IMR-90 (cell line): Measurements from ENCODE around the gene SDK1. TPM values are rescaled to one million over a fixed set of nuclear protein-coding genes. Genes with fewer than 3 reads are reported as not detected.

Experiments used
- ATAC-seq: fragments of 200-7000 bp; cut with Tn5 transposase; 2 replicates; pipeline ENCODE4 v1.9.1; 2020; ENCODE audit warnings: low read depth, mild to moderate bottlenecking, moderate library complexity
- BruUV-seq: library from RNA; stranded (reverse); fragments of 400-500 nt; replicated peaks from 2 replicates; lab custom pipeline; 2021; lab: Mats Ljungman, UMichigan
- CTCF ChIA-PET: fragments of 300-600 bp; formaldehyde crosslinking; extraction: SDS; loops from one replicate; lab custom pipeline; 2021; ENCODE audit warnings: antibody characterized with exemption; lab: Yijun Ruan, JAX
- POLR2A ChIA-PET: fragments of 300-600 bp; sonication (Branson Sonifier 250); formaldehyde crosslinking; loops from one replicate; lab custom pipeline; 2022; ENCODE audit warnings: antibody characterized with exemption; ENCODE audit not compliant: unreplicated experiment; lab: Charles Lee
- DNase-seq: peaks from one replicate; pipeline ENCODE4 v3.0.0; 2013
- H2AFZ ChIP-seq: replicated peaks from 2 replicates; pipeline ENCODE3; 2013; ENCODE audit warnings: low read length, mild to moderate bottlenecking; ENCODE audit not compliant: poor library complexity
- H2AK5ac ChIP-seq: 2 replicates; pipeline ENCODE4 v1.6.1; 2013; ENCODE audit warnings: low read depth, low read length, inconsistent platforms
- H2AK9ac ChIP-seq: replicated peaks from 2 replicates; pipeline ENCODE3; 2013; ENCODE audit warnings: mild to moderate bottlenecking, low read depth, low read length, moderate library complexity; ENCODE audit not compliant: poor library complexity
- H2BK120ac ChIP-seq: 2 replicates; pipeline ENCODE4 v1.6.1; 2013; ENCODE audit warnings: low read depth, low read length, inconsistent platforms
- H2BK15ac ChIP-seq: 3 replicates; pipeline ENCODE4 v1.6.1; 2013; ENCODE audit warnings: low read depth, low read length, inconsistent platforms
- H2BK20ac ChIP-seq: 2 replicates; pipeline ENCODE4 v1.6.1; 2013; ENCODE audit warnings: low read depth, mild to moderate bottlenecking, inconsistent platforms, low read length, moderate library complexity
- H2BK5ac ChIP-seq: 2 replicates; pipeline ENCODE4 v1.6.1; 2013; ENCODE audit warnings: mild to moderate bottlenecking, low read depth, low read length, inconsistent platforms; ENCODE audit not compliant: poor library complexity, severe bottlenecking
- H3K14ac ChIP-seq: replicated peaks from 2 replicates; pipeline ENCODE4 v1.6.1; 2013; ENCODE audit warnings: low read depth, low read length, inconsistent platforms
- H3K18ac ChIP-seq: 2 replicates; pipeline ENCODE4 v1.6.1; 2013; ENCODE audit warnings: low read depth, low read length, control low read depth
- H3K23ac ChIP-seq: 2 replicates; pipeline ENCODE4 v1.6.1; 2013; ENCODE audit warnings: low read depth, low read length, inconsistent platforms
- H3K27ac ChIP-seq: 2 replicates; pipeline ENCODE4 v1.5.1; 2013; ENCODE audit warnings: mild to moderate bottlenecking, control low read depth, low read length; ENCODE audit not compliant: insufficient read depth
- H3K27me3 ChIP-seq: 2 replicates; pipeline ENCODE4 v1.6.1; 2013; ENCODE audit warnings: low read length; ENCODE audit not compliant: control insufficient read depth, insufficient read depth
- H3K36me3 ChIP-seq: 2 replicates; pipeline ENCODE4 v1.6.1; 2013; ENCODE audit warnings: low read length, mixed read lengths; ENCODE audit not compliant: control insufficient read depth, insufficient read depth
- H3K4ac ChIP-seq: 2 replicates; pipeline ENCODE4 v1.6.1; 2013; ENCODE audit warnings: low read depth, low read length, inconsistent platforms
- H3K4me1 ChIP-seq: 2 replicates; pipeline ENCODE4 v1.6.1; 2013; ENCODE audit warnings: low read length, mixed read lengths; ENCODE audit not compliant: control insufficient read depth, insufficient read depth
- H3K4me2 ChIP-seq: 2 replicates; pipeline ENCODE4 v1.6.1; 2013; ENCODE audit warnings: low read depth, mild to moderate bottlenecking, control low read depth, low read length, moderate library complexity
- H3K4me3 ChIP-seq: 2 replicates; pipeline ENCODE4 v1.5.1; 2013; ENCODE audit warnings: low read depth, mild to moderate bottlenecking, control low read depth, low read length, moderate library complexity; ENCODE audit not compliant: insufficient read depth
- H3K56ac ChIP-seq: 2 replicates; pipeline ENCODE4 v1.6.1; 2013; ENCODE audit warnings: low read length, inconsistent platforms; ENCODE audit not compliant: insufficient read depth; ENCODE audit errors: extremely low read depth
- H3K79me1 ChIP-seq, 2 experiments: 2 replicates each; pipeline ENCODE4 v1.6.1; 2013; ENCODE audit warnings: low read length in 2 of 2, inconsistent platforms in 1 of 2, low read depth in 1 of 2
- H3K9ac ChIP-seq: 2 replicates; pipeline ENCODE4 v1.6.1; 2013; ENCODE audit warnings: low read depth, low read length, control low read depth
- H3K9me1 ChIP-seq: 2 replicates; pipeline ENCODE4 v1.6.1; 2013; ENCODE audit warnings: low read length, inconsistent platforms; ENCODE audit not compliant: insufficient read depth
- H3K9me3 ChIP-seq: 2 replicates; pipeline ENCODE4 v1.6.1; 2013; ENCODE audit warnings: low read length; ENCODE audit not compliant: control insufficient read depth, insufficient read depth
- H4K20me1 ChIP-seq: 2 replicates; pipeline ENCODE4 v1.6.1; 2013; ENCODE audit warnings: low read length, inconsistent platforms; ENCODE audit not compliant: insufficient read depth
- H4K5ac ChIP-seq: 2 replicates; pipeline ENCODE4 v1.6.1; 2013; ENCODE audit warnings: mild to moderate bottlenecking, low read depth, low read length, control low read depth
- H4K8ac ChIP-seq, 2 experiments: 2 replicates each; pipeline ENCODE4 v1.6.1; 2013; ENCODE audit warnings: low read depth in 2 of 2, low read length in 2 of 2, control low read depth in 1 of 2, inconsistent platforms in 1 of 2
- H4K91ac ChIP-seq: 2 replicates; pipeline ENCODE4 v1.6.1; 2013; ENCODE audit warnings: low read depth, low read length, inconsistent platforms; ENCODE audit not compliant: insufficient read depth
- BHLHE40 ChIP-seq: fragments of 150-350 bp; IDR thresholded peaks from 2 replicates; pipeline ENCODE4 v1.6.1; 2016; ENCODE audit warnings: mild to moderate bottlenecking, low read depth, low read length
- CEBPB ChIP-seq: IDR thresholded peaks from 2 replicates; pipeline ENCODE4 v1.6.1; 2012; ENCODE audit warnings: low read depth, low read length, improper control_type of control experiment
- MAFK ChIP-seq: IDR thresholded peaks from 2 replicates; pipeline ENCODE4 v1.6.1; 2012; ENCODE audit warnings: low read depth, low read length, improper control_type of control experiment
- MAZ ChIP-seq: IDR thresholded peaks from 2 replicates; pipeline ENCODE4 v1.6.1; 2012; ENCODE audit warnings: low read depth, mild to moderate bottlenecking, low read length, improper control_type of control experiment, moderate library complexity, borderline replicate concordance
- MXI1 ChIP-seq: IDR thresholded peaks from 2 replicates; pipeline ENCODE4 v1.6.1; 2012; ENCODE audit warnings: low read depth, mild to moderate bottlenecking, low read length, moderate library complexity, borderline replicate concordance
- RAD21 ChIP-seq: IDR thresholded peaks from 2 replicates; pipeline ENCODE4 v1.6.1; 2012; ENCODE audit warnings: low read length, improper control_type of control experiment
- RFX5 ChIP-seq: IDR thresholded peaks from 2 replicates; pipeline ENCODE4 v1.8.0; 2012; ENCODE audit warnings: low read depth, mild to moderate bottlenecking, low read length, moderate library complexity
- SMC3 ChIP-seq: fragments of 150-350 bp; IDR thresholded peaks from 2 replicates; pipeline ENCODE4 v1.6.1; 2016; ENCODE audit warnings: low read depth, mild to moderate bottlenecking, antibody characterized with exemption, low read length, moderate library complexity
- WGBS, 2 experiments: methylation state at CpG; one replicate each; pipeline versions ENCODE4 v1.1.5 to v1.1.7; 2013; ENCODE audit warnings: missing lambda C conversion rate in 2 of 2; ENCODE audit not compliant: insufficient read length in 1 of 2; ENCODE audit errors: extremely low coverage in 2 of 2; 5-methylcytosine and 5-hydroxymethylcytosine counted together
- dilution Hi-C: fragments of 300-500 bp; cut with HindIII; formaldehyde crosslinking; loops from one replicate; pipeline ENCODE4 v1.14.3; 2018; ENCODE audit warnings: low sequenced_read_pairs; ENCODE audit not compliant: unreplicated experiment
- in situ Hi-C: fragments of 300-500 bp; cut with MboI; formaldehyde crosslinking; loops from 3 replicates; pipeline ENCODE4 v1.14.3; 2019; ENCODE audit warnings: low sequenced_read_pairs, inconsistent platforms, mixed read lengths
- intact Hi-C: fragments of 100-400 bp; cut with micrococcal nuclease; formaldehyde crosslinking; loops from 2 replicates; pipeline ENCODE4 v1.10.0; 2022
- polyA plus RNA-seq, 3 experiments: library from polyadenylated mRNA; depleted of rRNA; stranded (reverse); fragments of >200 nt; gene quantifications; 2 replicates each; pipeline ENCODE4 v1.2.3, GENCODE V29; 2012; ENCODE audit warnings: low replicate concordance in 1 of 3
- total RNA-seq: library from RNA; depleted of rRNA; stranded (reverse); fragments of >200 nt; gene quantifications from 2 replicates; pipeline ENCODE4 v1.2.3, GENCODE V29; 2012

SDK1 gene
- total and polyA plus RNA-seq, 2 of the 4 experiments (the other 2 are of a cell fraction), result 1.5 to 1.6 TPM

DNA sequence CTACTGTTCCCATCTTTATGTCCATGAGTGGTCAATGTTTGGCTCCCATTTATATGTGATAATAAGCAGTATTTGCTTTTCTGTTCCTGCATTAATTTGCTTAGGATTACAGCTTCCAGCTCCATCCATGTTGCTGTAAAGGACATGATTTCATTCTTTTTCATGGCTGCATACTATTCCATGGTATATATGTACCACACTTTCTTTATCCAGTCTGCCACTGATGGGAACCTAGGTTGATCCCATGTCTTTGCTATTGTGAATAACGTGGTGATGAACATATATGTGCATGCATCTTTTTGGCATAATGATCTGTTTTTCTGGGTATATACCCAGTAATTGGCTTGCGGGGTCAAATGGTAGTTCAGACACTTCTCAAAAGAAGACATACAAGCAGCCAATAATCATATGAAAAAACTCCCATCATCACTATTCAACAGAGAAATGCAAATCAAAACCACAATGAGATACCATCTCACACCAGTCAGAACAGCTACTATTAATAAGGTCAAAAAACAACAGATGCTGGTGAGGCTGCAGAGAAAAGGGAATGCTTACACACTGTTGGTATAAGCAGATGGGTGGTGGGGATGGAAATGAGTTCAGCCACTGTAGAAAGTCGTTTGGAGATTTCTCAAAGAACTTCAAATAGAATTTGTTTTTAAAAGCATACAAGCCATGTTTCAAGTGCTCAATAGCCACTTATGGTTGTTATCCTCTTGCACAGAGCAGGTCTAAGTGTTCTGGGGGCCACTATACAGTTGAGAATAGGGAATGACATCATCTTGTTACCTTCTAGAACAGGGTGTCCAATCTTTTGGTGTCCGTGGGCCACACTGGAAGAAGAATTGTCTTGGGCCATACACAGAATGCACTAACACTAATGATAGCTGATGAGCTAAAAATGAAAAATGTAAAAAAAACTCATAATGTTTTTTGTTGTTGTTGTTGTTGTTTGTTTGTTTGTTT, 23.2 kb upstream of the SDK1 start:
- Histone ChIP-seq H3K23ac (no peak overlapping the region), H2BK120ac (no peak overlapping the region), H3K18ac (no peak overlapping the region), H4K20me1 (no peaks in the 10 kb centered on the region), H3K56ac (no peak overlapping the region), H3K4me3 (no peak overlapping the region), H3K14ac (no peak overlapping the region), H2AK9ac (no peak overlapping the region), H3K9me3 (no peaks in the 10 kb centered on the region), H3K4ac (no peak overlapping the region), H2BK15ac (no peak overlapping the region), H3K27ac (no peak overlapping the region), H4K8ac (no peak overlapping the region), H3K36me3 (no peaks in the 10 kb centered on the region), H3K9me1 (no peaks in the 10 kb centered on the region), H3K79me1 (no peaks in the 10 kb centered on the region), H2BK5ac (no peak overlapping the region), H2AK5ac (no peak overlapping the region), H4K5ac (no peak overlapping the region), H2AFZ (no peak overlapping the region), H3K4me2 (no peak overlapping the region), H3K9ac (no peak overlapping the region), H2BK20ac (no peak overlapping the region), H3K27me3 (no peaks in the 10 kb centered on the region; the same call in 1 of the 2 replicates), H3K4me1 (peaks cover 2% of the 10 kb centered on the region; the same call in 1 of the 2 replicates), H4K91ac (no peak overlapping the region)
- dilution Hi-C loops (no loop called here), intact Hi-C loops (no loop called here), in situ Hi-C loops (no loop called here)
- DNase-seq (no peak), ATAC-seq (no peak)
- POLR2A ChIA-PET, result no interaction called here
- no CpG with 5 or more reads among the region's 4 CpGs for WGBS, 2 experiments
- no peak for TF ChIP-seq BHLHE40
- TF ChIP-seq RAD21, result no peak
- no peak for TF ChIP-seq RFX5
- no peak for TF ChIP-seq CEBPB
- TF ChIP-seq MAZ, result no peak
- TF ChIP-seq MXI1, result no peak
- no peak for TF ChIP-seq SMC3
- TF ChIP-seq MAFK, result no peak
- CTCF ChIA-PET, result no interaction called here
- BruUV-seq, result no TSS peak
